H1 (cell line): Measurements from ENCODE around the gene S100PBP. TPM values are rescaled to one million over a fixed set of nuclear protein-coding genes. Genes with fewer than 3 reads are reported as not detected.

Experiments
- CTCF ChIA-PET: fragments of 300-600 bp; sonication (Branson Sonifier 250); formaldehyde crosslinking; loops from one replicate; lab custom pipeline; 2021; ENCODE audit not compliant: partially characterized antibody; lab: Charles Lee
- POLR2A ChIA-PET: fragments of 300-600 bp; sonication (Branson Sonifier 250); formaldehyde crosslinking; loops from one replicate; lab custom pipeline; 2021; ENCODE audit warnings: inconsistent platforms; ENCODE audit not compliant: partially characterized antibody; lab: Charles Lee
- DNase-seq, 2 experiments: peaks; one replicate each; pipeline versions ENCODE4 v3.0.0 to v3.0.0-alpha.2; 2010 to 2022; ENCODE audit warnings: low spot score in 2 of 2, low read depth in 1 of 2, mixed read lengths in 1 of 2
- FAIRE-seq: peaks from 2 replicates; lab custom pipeline; 2011; peaks lifted over from hg19 to GRCh38; lab: Jason Lieb, UNC
- H2AFZ ChIP-seq: 2 replicates; pipeline ENCODE4 v1.8.1; 2012; ENCODE audit warnings: low read length, inconsistent platforms
- H2AK5ac ChIP-seq: 2 replicates; pipeline ENCODE4 v1.6.1; 2013; ENCODE audit warnings: low read depth, low read length
- H2BK120ac ChIP-seq: replicated peaks from 2 replicates; pipeline ENCODE3; 2013; ENCODE audit warnings: low read depth, low read length, inconsistent platforms
- H2BK12ac ChIP-seq: 2 replicates; pipeline ENCODE4 v1.6.1; 2013; ENCODE audit warnings: low read depth, low read length
- H2BK15ac ChIP-seq: 2 replicates; pipeline ENCODE4 v1.6.1; 2013; ENCODE audit warnings: low read length
- H2BK20ac ChIP-seq: 2 replicates; pipeline ENCODE4 v1.6.1; 2013; ENCODE audit warnings: low read length
- H2BK5ac ChIP-seq: 2 replicates; pipeline ENCODE4 v1.6.1; 2013; ENCODE audit warnings: low read depth, low read length
- H3K14ac ChIP-seq: 2 replicates; pipeline ENCODE4 v1.6.1; 2013; ENCODE audit warnings: inconsistent platforms; ENCODE audit not compliant: insufficient read length
- H3K18ac ChIP-seq: 2 replicates; pipeline ENCODE4 v1.6.1; 2013; ENCODE audit warnings: low read length; ENCODE audit errors: extremely low read depth
- H3K23ac ChIP-seq: 2 replicates; pipeline ENCODE4 v1.6.1; 2013; ENCODE audit warnings: inconsistent platforms; ENCODE audit not compliant: insufficient read length
- H3K23me2 ChIP-seq: 2 replicates; pipeline ENCODE4 v1.6.1; 2013; ENCODE audit warnings: low read depth, low read length
- H3K27ac ChIP-seq: 2 replicates; pipeline ENCODE4 v1.6.1; 2011; ENCODE audit warnings: low read depth, low read length, inconsistent platforms
- H3K27me3 ChIP-seq, 4 experiments: replicated peaks in 1 of 4; 1 replicate in 1 of 4; 2 replicates in 3 of 4; pipeline versions ENCODE4 v1.6.1 to v1.8.1; 2011 to 2013; ENCODE audit warnings: low read length in 3 of 4, mild to moderate bottlenecking in 3 of 4, inconsistent platforms in 2 of 4, mixed read lengths in 2 of 4, moderate library complexity in 1 of 4; ENCODE audit not compliant: control insufficient read depth in 3 of 4, insufficient read depth in 3 of 4; ENCODE audit errors: extremely low read depth in 1 of 4
- H3K36me3 ChIP-seq, 4 experiments: 2 replicates each; pipeline versions ENCODE4 v1.6.1 to v1.8.1; 2011 to 2013; ENCODE audit warnings: mild to moderate bottlenecking in 4 of 4, low read length in 3 of 4, moderate library complexity in 2 of 4, control low read depth in 1 of 4, inconsistent platforms in 1 of 4; ENCODE audit not compliant: insufficient read depth in 4 of 4, control insufficient read depth in 2 of 4
- H3K4ac ChIP-seq: replicated peaks from 2 replicates; pipeline ENCODE3; 2013; ENCODE audit warnings: low read length, low read depth, mixed read lengths, inconsistent platforms; ENCODE audit not compliant: insufficient read length
- H3K4me1 ChIP-seq, 4 experiments: replicated peaks in 1 of 4; 1 replicate in 1 of 4; 2 replicates in 3 of 4; pipeline versions ENCODE4 v1.6.1 to v1.8.1; 2011 to 2013; ENCODE audit warnings: low read length in 3 of 4, inconsistent platforms in 2 of 4, mixed read lengths in 1 of 4; ENCODE audit not compliant: insufficient read depth in 4 of 4, control insufficient read depth in 3 of 4
- H3K4me2 ChIP-seq, 2 experiments: 2 replicates each; pipeline versions ENCODE4 v1.6.1 to v1.8.1; 2011 to 2013; ENCODE audit warnings: low read depth in 2 of 2, low read length in 2 of 2, control low read depth in 1 of 2, inconsistent platforms in 1 of 2, mild to moderate bottlenecking in 1 of 2; ENCODE audit not compliant: insufficient read depth in 1 of 2
- H3K4me3 ChIP-seq, 4 experiments: fragments of 200-600, 300-600 bp in 1 of 4; sonication (generic), shearing (Covaris generic), sonication (Bioruptor Twin) in 1 of 4; 2 replicates each; pipeline versions ENCODE4 v1.5.1 to v1.8.1; 2011 to 2016; ENCODE audit warnings: low read length in 4 of 4, low read depth in 3 of 4, control low read depth in 2 of 4, inconsistent platforms in 2 of 4, mild to moderate bottlenecking in 2 of 4, mixed read lengths in 1 of 4, moderate library complexity in 1 of 4; ENCODE audit not compliant: insufficient read depth in 2 of 4; ENCODE audit errors: extremely low read depth in 1 of 4
- H3K56ac ChIP-seq: replicated peaks from 2 replicates; pipeline ENCODE3; 2013; ENCODE audit warnings: low read depth, mild to moderate bottlenecking, mixed read lengths, low read length, inconsistent platforms; ENCODE audit not compliant: insufficient read length
- H3K79me1 ChIP-seq: 2 replicates; pipeline ENCODE4 v1.6.1; 2013; ENCODE audit warnings: low read depth, low read length, control low read depth
- H3K79me2 ChIP-seq, 2 experiments: 2 replicates each; pipeline versions ENCODE4 v1.6.1 to v1.8.1; 2012 to 2013; ENCODE audit warnings: low read length in 2 of 2, mild to moderate bottlenecking in 2 of 2, inconsistent platforms in 1 of 2; ENCODE audit not compliant: insufficient read depth in 2 of 2, control insufficient read depth in 1 of 2
- H3K9ac ChIP-seq, 4 experiments: replicated peaks in 1 of 4; 1 replicate in 1 of 4; 2 replicates in 3 of 4; pipeline versions ENCODE4 v1.6.1 to v1.8.1; 2011 to 2013; ENCODE audit warnings: low read depth in 3 of 4, low read length in 3 of 4, control low read depth in 2 of 4, mild to moderate bottlenecking in 2 of 4, moderate library complexity in 2 of 4, inconsistent platforms in 1 of 4; ENCODE audit errors: extremely low read depth in 1 of 4
- H3K9me3 ChIP-seq, 2 experiments: 2 replicates each; pipeline versions ENCODE4 v1.6.1 to v1.8.1; 2012 to 2013; ENCODE audit warnings: mild to moderate bottlenecking in 2 of 2, moderate library complexity in 2 of 2, control low read depth in 1 of 2, inconsistent platforms in 1 of 2, low read depth in 1 of 2, low read length in 1 of 2, mixed read lengths in 1 of 2; ENCODE audit not compliant: insufficient read depth in 2 of 2
- H4K20me1 ChIP-seq, 2 experiments: replicated peaks in 1 of 2; 2 replicates each; pipeline versions ENCODE3 to v1.8.1; 2011 to 2013; ENCODE audit warnings: inconsistent platforms in 2 of 2, low read length in 2 of 2, mild to moderate bottlenecking in 1 of 2; ENCODE audit not compliant: insufficient read depth in 2 of 2, control insufficient read depth in 1 of 2
- H4K5ac ChIP-seq: 2 replicates; pipeline ENCODE4 v1.6.1; 2013; ENCODE audit warnings: low read length, low read depth, mixed read lengths, inconsistent platforms; ENCODE audit not compliant: insufficient read length
- H4K8ac ChIP-seq: 2 replicates; pipeline ENCODE4 v1.8.0; 2013; ENCODE audit warnings: mild to moderate bottlenecking, moderate library complexity, low read length, inconsistent platforms; ENCODE audit not compliant: insufficient read depth; ENCODE audit errors: extremely low read depth
- H4K91ac ChIP-seq: replicated peaks from 2 replicates; pipeline ENCODE3; 2013; ENCODE audit warnings: low read length, mixed read lengths, inconsistent platforms; ENCODE audit not compliant: insufficient read length
- BCL11A ChIP-seq, 2 experiments: IDR thresholded peaks; one replicate each; pipeline ENCODE4 v1.6.1; 2011; ENCODE audit warnings: low read depth in 2 of 2, low read length in 2 of 2, mild to moderate bottlenecking in 2 of 2
- CHD1 ChIP-seq: IDR thresholded peaks from 2 replicates; pipeline ENCODE4 v1.6.1; 2012; ENCODE audit warnings: low read depth, low read length, improper control_type of control experiment
- CHD2 ChIP-seq: IDR thresholded peaks from 2 replicates; pipeline ENCODE4 v1.6.1; 2012; ENCODE audit warnings: low read length, improper control_type of control experiment
- EP300 ChIP-seq, 2 experiments: IDR thresholded peaks; 1 replicate in 1 of 2; 2 replicates in 1 of 2; pipeline ENCODE4 v1.6.1; 2011 to 2012; ENCODE audit warnings: low read depth in 2 of 2, low read length in 2 of 2, mild to moderate bottlenecking in 2 of 2, borderline replicate concordance in 1 of 2, inconsistent platforms in 1 of 2, moderate library complexity in 1 of 2
- GTF2F1 ChIP-seq: IDR thresholded peaks from 2 replicates; pipeline ENCODE4 v1.6.1; 2012; ENCODE audit warnings: low read depth, low read length, improper control_type of control experiment, borderline replicate concordance
- KDM1A ChIP-seq: fragments of 200-600, 300-600 bp; sonication (generic); IDR thresholded peaks from 2 replicates; pipeline ENCODE4 v1.7.1; 2016; ENCODE audit warnings: mild to moderate bottlenecking, low read length, borderline replicate concordance
- POLR2AphosphoS5 ChIP-seq: IDR thresholded peaks from 2 replicates; pipeline ENCODE4 v1.6.1; 2011; ENCODE audit warnings: low read depth, low read length
- RBBP5 ChIP-seq: IDR thresholded peaks from 2 replicates; pipeline ENCODE4 v1.7.1; 2012; ENCODE audit warnings: low read depth, mild to moderate bottlenecking, inconsistent platforms, low read length, moderate library complexity, borderline replicate concordance
- SIN3A ChIP-seq, 2 experiments: IDR thresholded peaks in 1 of 2; conservative IDR thresholded peaks in 1 of 2; 2 replicates each; pipeline ENCODE4 v1.6.1; 2011 to 2012; ENCODE audit warnings: low read length in 2 of 2, improper control_type of control experiment in 1 of 2, low read depth in 1 of 2, mild to moderate bottlenecking in 1 of 2
- SP1 ChIP-seq: IDR thresholded peaks from 2 replicates; pipeline ENCODE4 v1.6.1; 2011; ENCODE audit warnings: low read depth, low read length
- SP4 ChIP-seq: IDR thresholded peaks from 2 replicates; pipeline ENCODE4 v1.6.1; 2012; ENCODE audit warnings: low read length, inconsistent platforms
- SUZ12 ChIP-seq: fragments of 200-600 bp; sonication (generic); IDR thresholded peaks from 2 replicates; pipeline ENCODE4 v1.6.1; 2012; ENCODE audit warnings: mild to moderate bottlenecking, inconsistent platforms, low read length, moderate library complexity, mixed read lengths
- WGBS, 2 experiments: shearing (Covaris generic) in 1 of 2; methylation state at CpG; one replicate each; pipeline versions ENCODE4 v1.1.6 to v1.1.7; 2013 to 2015; ENCODE audit warnings: low lambda C conversion rate in 2 of 2, mixed read lengths in 2 of 2, inconsistent platforms in 1 of 2, low coverage in 1 of 2, missing lambda C conversion rate in 1 of 2; ENCODE audit not compliant: insufficient replicate concordance in 2 of 2, insufficient coverage in 1 of 2, insufficient read length in 1 of 2; ENCODE audit errors: extremely low coverage in 1 of 2, missing lambda C conversion rate in 1 of 2; 5-methylcytosine and 5-hydroxymethylcytosine counted together
- polyA plus RNA-seq, 7 experiments: library from polyadenylated mRNA; depleted of rRNA in 3 of 7; stranded (reverse) in 5 of 7; unstranded in 2 of 7; fragments of >200 nt in 5 of 7; fragments of 200-250 nt in 2 of 7; gene quantifications; 1 replicate in 5 of 7; 2 replicates in 1 of 7; 4 replicates in 1 of 7; pipeline versions ENCODE4 v1.2.1 to v1.2.3, GENCODE V29; 2011 to 2013; ENCODE audit warnings: missing spikeins in 2 of 7, mixed read lengths in 2 of 7
- total RNA-seq: library from RNA; stranded (reverse); fragmentation: NEBNext Ultra II Directional; extraction: Animal tissue kit (Norgen Biotek cat#: 25700); gene quantifications from 2 replicates; pipeline ENCODE4 v1.2.1, GENCODE V29; 2021

Gene S100PBP
- total and polyA plus RNA-seq, 2 of the 8 experiments (the other 6 are each of a cell fraction or from before 2014, with no cell fraction given): 43.8 to 68.3 TPM

- H3K4me1 ChIP-seq: peaks cover 0 to 13% (median 9%) of the 10 kb centered on the region in 4 experiments; a peak in 6 of 7 replicates
- peak overlapping the region in 1 of 2 experiments; percentile 73; a peak in 1 of 4 replicates for H3K4me2 ChIP-seq
- no peak overlapping the region for H4K91ac ChIP-seq
- H2BK20ac ChIP-seq: no peak overlapping the region
- no peak overlapping the region for H3K14ac ChIP-seq
- no peaks in the 10 kb centered on the region for H3K79me1 ChIP-seq
- no peak overlapping the region for H3K9ac ChIP-seq
- H2BK15ac ChIP-seq: 0 out of 2 replicates have a peak overlapping the region, but pooled peaks have one; percentile 88
- no peak overlapping the region for H3K27ac ChIP-seq
- peaks cover 14 to 40% (median 34%) of the 10 kb centered on the region in 4 experiments for H3K27me3 ChIP-seq
- no peaks in the 10 kb centered on the region for H3K79me2 ChIP-seq
- no peak overlapping the region for H3K23ac ChIP-seq
- DNase-seq: no peak
- H3K4me3 ChIP-seq: no peak overlapping the region
- no peaks in the 10 kb centered on the region for H3K36me3 ChIP-seq
- no peak for FAIRE-seq
- H2AFZ ChIP-seq: no peak overlapping the region
- peak overlapping the region; percentile 25; the same call in 1 of the 2 replicates for H2AK5ac ChIP-seq
- H2BK12ac ChIP-seq: peak overlapping the region; percentile 75; the same call in 1 of the 2 replicates
- H3K56ac ChIP-seq: no peak overlapping the region
- POLR2A ChIA-PET: interaction anchor here (0.7 to 1.2 kb wide), 3 partner anchors 115 to 499 kb away, joined by 3 read pairs; partner anchors contain the start of gene AZIN2
- no peaks in the 10 kb centered on the region for H3K9me3 ChIP-seq
- no peak overlapping the region for H2BK120ac ChIP-seq
- H3K23me2 ChIP-seq: peaks cover 11% of the 10 kb centered on the region; the same call in 1 of the 2 replicates
- H3K4ac ChIP-seq: no peak overlapping the region
- no peak overlapping the region for H2BK5ac ChIP-seq
- no peak overlapping the region for H4K8ac ChIP-seq
- H4K5ac ChIP-seq: no peak overlapping the region
- WGBS, 2 experiments: 83% methylated on average over 7 of the region's 7 CpGs; no CpG with 5 or more reads in 1 of the 2 experiments
- CTCF ChIA-PET: interaction anchor here (0.7 to 16.6 kb wide), 9 partner anchors 8 to 189 kb away, joined by 3 to 382 read pairs (median 6); partner anchors contain the start of genes FNDC5 and HPCA
- peaks cover 2 to 4% of the 10 kb centered on the region in 2 experiments for H4K20me1 ChIP-seq
- H3K18ac ChIP-seq: peak overlapping the region; percentile 1; the same call in 1 of the 2 replicates
- TF ChIP-seq SP4: no peak
- TF ChIP-seq CHD2: no peak
- no peak for TF ChIP-seq GTF2F1
- no peak for TF ChIP-seq EP300 (IDR thresholded peaks at IDR 0.05; ENCODE audit: borderline replicate concordance in 1 of 2, low read depth in 2 of 2, low read length in 2 of 2)
- no peak for TF ChIP-seq RBBP5
- no peak for TF ChIP-seq SIN3A (conservative IDR thresholded peaks at IDR 0.05 in 1 of 2, IDR thresholded peaks at IDR 0.05 in 1 of 2; ENCODE audit: low read depth in 1 of 2, low read length in 2 of 2)
- TF ChIP-seq CHD1: no peak
- TF ChIP-seq SUZ12: no peak
- TF ChIP-seq POLR2AphosphoS5: no peak
- no peak for TF ChIP-seq BCL11A (IDR thresholded peaks at IDR 0.05; ENCODE audit: low read depth in 2 of 2, low read length in 2 of 2)
- TF ChIP-seq KDM1A: no peak
- no peak for TF ChIP-seq SP1
These were observed 82.3 kb downstream of the S100PBP start for GRCh38 chr1:32899586-32900296.
